ENCODE results near the gene CYP2D6. TPM values are rescaled to one million over a fixed set of nuclear protein-coding genes. Genes with fewer than 3 reads are reported as not detected.

Gene CYP2D6
- total and polyA plus RNA-seq, 2 of the 8 experiments (the other 6 are each of a cell fraction or from before 2014, with no cell fraction given): 0.93 to 1.7 TPM

- peaks cover 9% of the 10 kb centered on the region for H3K79me1 ChIP-seq (ENCODE audit: low read depth, low read length)
- no peak overlapping the region for H2BK12ac ChIP-seq (ENCODE audit: low read depth, low read length)
- H3K4me2 ChIP-seq (ENCODE audit: insufficient read depth in 1 of 2, low read depth in 2 of 2, low read length in 2 of 2): no peak overlapping the region
- no peak overlapping the region for H3K14ac ChIP-seq (ENCODE audit: insufficient read length)
- H2BK5ac ChIP-seq (ENCODE audit: low read depth, low read length): no peak overlapping the region
- peaks cover 0 to 16% of the 10 kb centered on the region in 2 experiments; a peak in 1 of 4 replicates for H3K79me2 ChIP-seq (ENCODE audit: control insufficient read depth in 1 of 2, insufficient read depth in 2 of 2, low read length in 2 of 2)
- no peak overlapping the region for H3K18ac ChIP-seq (ENCODE audit: extremely low read depth, low read length)
- no peak overlapping the region for H4K91ac ChIP-seq (replicated peaks; ENCODE audit: insufficient read length, low read length)
- FAIRE-seq (no peak), DNase-seq (ENCODE audit: low read depth in 1 of 2, low spot score in 2 of 2) (no peak)
- H4K20me1 ChIP-seq (replicated peaks in 1 of 2; ENCODE audit: control insufficient read depth in 1 of 2, insufficient read depth in 2 of 2, low read length in 2 of 2): peaks cover 4 to 9% of the 10 kb centered on the region in 2 experiments
- H3K27me3 ChIP-seq (replicated peaks in 1 of 4; ENCODE audit: control insufficient read depth in 3 of 4, extremely low read depth in 1 of 4, insufficient read depth in 3 of 4, low read length in 3 of 4): no peaks in the 10 kb centered on the region
- H2BK20ac ChIP-seq (ENCODE audit: low read length): no peak overlapping the region
- no peaks in the 10 kb centered on the region for H3K23me2 ChIP-seq (ENCODE audit: low read depth, low read length)
- no peak overlapping the region for H3K4ac ChIP-seq (replicated peaks; ENCODE audit: insufficient read length, low read depth, low read length)
- no peaks in the 10 kb centered on the region for H3K4me1 ChIP-seq (replicated peaks in 1 of 4; ENCODE audit: control insufficient read depth in 3 of 4, insufficient read depth in 4 of 4, low read length in 3 of 4)
- H3K9ac ChIP-seq (replicated peaks in 1 of 4; ENCODE audit: extremely low read depth in 1 of 4, low read depth in 3 of 4, low read length in 3 of 4): no peak overlapping the region
- no peak overlapping the region for H3K4me3 ChIP-seq (ENCODE audit: extremely low read depth in 1 of 4, insufficient read depth in 2 of 4, low read depth in 3 of 4, low read length in 4 of 4)
- 92% methylated on average over 5 of the region's 5 CpGs; no CpG with 5 or more reads in 1 of the 2 experiments for WGBS, 2 experiments (ENCODE audit: extremely low coverage in 1 of 2, insufficient coverage in 1 of 2, insufficient read length in 1 of 2, insufficient replicate concordance in 2 of 2, low coverage in 1 of 2, low lambda C conversion rate in 2 of 2, missing lambda C conversion rate in 1 of 2)
- H2AK5ac ChIP-seq (ENCODE audit: low read depth, low read length): no peak overlapping the region
- H2AFZ ChIP-seq (ENCODE audit: low read length): no peak overlapping the region
- H3K27ac ChIP-seq (ENCODE audit: low read depth, low read length): no peak overlapping the region
- H3K9me3 ChIP-seq (ENCODE audit: insufficient read depth in 2 of 2, low read depth in 1 of 2, low read length in 1 of 2): no peaks in the 10 kb centered on the region
- H4K5ac ChIP-seq (ENCODE audit: insufficient read length, low read depth, low read length): no peak overlapping the region
- ChIA-PET POLR2A (ENCODE audit: partially characterized antibody) (interaction anchor here (0.6 kb wide), 1 partner anchor 296 kb away, joined by 3 read pairs; no protein-coding TSS in a partner anchor), CTCF (ENCODE audit: partially characterized antibody) (interaction anchor here (1.1 to 1.4 kb wide), 3 partner anchors 9 to 296 kb away, joined by 3 to 4 read pairs (median 3); no protein-coding TSS in a partner anchor)
- H2BK15ac ChIP-seq (ENCODE audit: low read length): no peak overlapping the region
- peaks cover 0 to 4% (median 1%) of the 10 kb centered on the region in 4 experiments; a peak in 1 of 8 replicates for H3K36me3 ChIP-seq (ENCODE audit: control insufficient read depth in 2 of 4, insufficient read depth in 4 of 4, low read length in 3 of 4)
- H2BK120ac ChIP-seq (replicated peaks; ENCODE audit: low read depth, low read length): no peak overlapping the region
- no peak overlapping the region for H3K56ac ChIP-seq (replicated peaks; ENCODE audit: insufficient read length, low read depth, low read length)
- H3K23ac ChIP-seq (ENCODE audit: insufficient read length): no peak overlapping the region
- H4K8ac ChIP-seq (ENCODE audit: extremely low read depth, insufficient read depth, low read length): no peak overlapping the region
- TF ChIP-seq BACH1 (IDR thresholded peaks at IDR 0.05; ENCODE audit: low read length): no peak
- TF ChIP-seq PHF8 (conservative IDR thresholded peaks at IDR 0.05; ENCODE audit: low read depth, low read length): no peak
- TF ChIP-seq TAF1 (IDR thresholded peaks at IDR 0.05; ENCODE audit: low read depth, low read length): no peak
- TF ChIP-seq TCF12 (IDR thresholded peaks at IDR 0.05; ENCODE audit: low read depth, low read length): no peak
- TF ChIP-seq SIX5 (IDR thresholded peaks at IDR 0.05; ENCODE audit: low read depth, low read length): no peak
- TF ChIP-seq POLR2AphosphoS5 (IDR thresholded peaks at IDR 0.05; ENCODE audit: low read depth, low read length): no peak
- no peak for TF ChIP-seq TBP (IDR thresholded peaks at IDR 0.05; ENCODE audit: low read depth, low read length)
- no peak for TF ChIP-seq JUN (IDR thresholded peaks at IDR 0.05; ENCODE audit: low read depth, low read length)
- TF ChIP-seq CHD2 (IDR thresholded peaks at IDR 0.05; ENCODE audit: low read length): no peak
- no peak for TF ChIP-seq ZNF274 (IDR thresholded peaks at IDR 0.05; ENCODE audit: borderline replicate concordance, extremely low read depth, low read length)
- no peak for TF ChIP-seq CBX8 (IDR thresholded peaks at IDR 0.05; ENCODE audit: borderline replicate concordance, low read depth, low read length)
- no peak for TF ChIP-seq RAD21 (IDR thresholded peaks at IDR 0.05 in 1 of 2, conservative IDR thresholded peaks at IDR 0.05 in 1 of 2; ENCODE audit: low read depth in 2 of 2, low read length in 2 of 2)
- TF ChIP-seq EGR1 (IDR thresholded peaks at IDR 0.05; ENCODE audit: borderline replicate concordance, low read depth, low read length): no peak
- TF ChIP-seq TAF7 (optimal IDR thresholded peaks at IDR 0.05; ENCODE audit: borderline replicate concordance, low read depth, low read length): no peak
These were observed 47.3 kb upstream of the CYP2D6 start for GRCh38 chr22:42177891-42178336.

Data from H1 (cell line).